GM23248 (cell line): ENCODE results near the gene SUPT20H. TPM values are rescaled to one million over a fixed set of nuclear protein-coding genes. Genes with fewer than 3 reads are reported as not detected.

ENCODE experiments used
- DNase-seq: peaks from one replicate; pipeline ENCODE4 v3.0.0-alpha.2; 2015
- H2AFZ ChIP-seq: fragments of 200-600 bp; sonication (generic); 2 replicates; pipeline ENCODE4 v1.6.1; 2016; ENCODE audit warnings: antibody characterized with exemption
- H3F3A ChIP-seq: fragments of 200-600 bp; sonication (generic); 2 replicates; pipeline ENCODE4 v1.6.1; 2016; ENCODE audit warnings: mild to moderate bottlenecking, antibody characterized with exemption, mixed run types; ENCODE audit not compliant: insufficient read depth
- H3K27ac ChIP-seq: fragments of 200-600 bp; sonication (generic); 2 replicates; pipeline ENCODE4 v1.5.1; 2016; ENCODE audit warnings: mild to moderate bottlenecking
- H3K27me3 ChIP-seq: fragments of 200-600 bp; sonication (generic); replicated peaks from 2 replicates; pipeline ENCODE4 v1.6.1; 2016; ENCODE audit warnings: mild to moderate bottlenecking; ENCODE audit not compliant: insufficient read depth
- H3K36me3 ChIP-seq: fragments of 200-600 bp; sonication (generic); 2 replicates; pipeline ENCODE4 v1.6.1; 2016; ENCODE audit warnings: low read depth, mild to moderate bottlenecking
- H3K4me1 ChIP-seq: fragments of 200-600 bp; sonication (generic); 2 replicates; pipeline ENCODE4 v1.6.1; 2016; ENCODE audit warnings: mild to moderate bottlenecking; ENCODE audit not compliant: insufficient read depth
- H3K4me2 ChIP-seq: fragments of 200-600 bp; sonication (generic); one replicate; pipeline ENCODE4 v1.6.1; 2016; ENCODE audit warnings: mild to moderate bottlenecking; ENCODE audit not compliant: unreplicated experiment
- H3K4me3 ChIP-seq: fragments of 200-600 bp; sonication (generic); 2 replicates; pipeline ENCODE4 v1.5.1; 2016; ENCODE audit warnings: mild to moderate bottlenecking
- H3K79me2 ChIP-seq: fragments of 200-600 bp; sonication (generic); 2 replicates; pipeline ENCODE4 v1.6.1; 2016; ENCODE audit warnings: mild to moderate bottlenecking; ENCODE audit not compliant: insufficient read depth
- H3K9ac ChIP-seq: fragments of 200-600 bp; sonication (generic); 2 replicates; pipeline ENCODE4 v1.6.1; 2016; ENCODE audit warnings: mild to moderate bottlenecking
- H3K9me2 ChIP-seq: fragments of 200-600 bp; sonication (generic); 2 replicates; pipeline ENCODE4 v1.6.1; 2016; ENCODE audit warnings: mixed run types, mild to moderate bottlenecking, moderate library complexity; ENCODE audit not compliant: insufficient read depth
- H3K9me3 ChIP-seq: fragments of 200-600 bp; sonication (generic); one replicate; pipeline ENCODE4 v1.6.1; 2017; ENCODE audit warnings: low read depth
- H4K20me1 ChIP-seq: fragments of 200-600 bp; sonication (generic); 2 replicates; pipeline ENCODE4 v1.6.0; 2016; ENCODE audit not compliant: insufficient read depth
- EZH2 ChIP-seq: fragments of 200-600 bp; sonication (generic); IDR thresholded peaks from 2 replicates; pipeline ENCODE4 v1.6.1; 2018; ENCODE audit warnings: antibody characterized with exemption, mild to moderate bottlenecking; ENCODE audit not compliant: insufficient read depth, poor library complexity, severe bottlenecking
- EZH2phosphoT487 ChIP-seq: fragments of 200-600 bp; sonication (generic); IDR thresholded peaks from 2 replicates; pipeline ENCODE4 v1.6.1; 2018; ENCODE audit warnings: antibody characterized with exemption, moderate library complexity, mild to moderate bottlenecking, low read depth; ENCODE audit not compliant: insufficient read depth
- WGBS, 2 experiments: methylation state at CpG; one replicate each; pipeline ENCODE4 v1.1.6; 2015 to 2017; ENCODE audit warnings: low lambda C conversion rate in 2 of 2, low coverage in 1 of 2; ENCODE audit errors: missing lambda C conversion rate in 2 of 2; 5-methylcytosine and 5-hydroxymethylcytosine counted together
- in situ Hi-C: fragments of 300-500 bp; cut with MboI; formaldehyde crosslinking; loops from 2 replicates; pipeline ENCODE4 v1.15.0; 2020
- polyA plus RNA-seq: library from polyadenylated mRNA; unstranded; fragments of >200 nt; fragmentation: Nextera tagmentation; extraction: Ambion mirVana; gene quantifications from 2 replicates; pipeline ENCODE4 v1.2.1, GENCODE V29; 2016
- total RNA-seq: library from RNA; depleted of rRNA; stranded (reverse); fragments of >200 nt; shearing (Covaris generic); gene quantifications from 2 replicates; pipeline ENCODE4 v1.2.3, GENCODE V29; 2014; rRNA removed

SUPT20H gene
- total and polyA plus RNA-seq, 2 experiments from 2014 or later, result 28.6 to 45.1 TPM

- Histone ChIP-seq H3K36me3 (peaks cover 44% of the 10 kb centered on the region), H3K4me2 (peak overlapping the region; percentile 45), H3K4me3 (no peak overlapping the region), H3K9ac (peak overlapping the region; percentile 70), H3K79me2 (no peaks in the 10 kb centered on the region), H3K9me3 (no peaks in the 10 kb centered on the region), H3K4me1 (peaks cover 14% of the 10 kb centered on the region), H3K27ac (peak overlapping the region; percentile 88), H3K9me2 (no peaks in the 10 kb centered on the region), H2AFZ (peak overlapping the region; percentile 64), H3K27me3 (no peaks in the 10 kb centered on the region), H3F3A (peaks cover 18% of the 10 kb centered on the region), H4K20me1 (no peaks in the 10 kb centered on the region)
- TF ChIP-seq EZH2phosphoT487 (no peak), EZH2 (no peak)
- peak; percentile 93 for DNase-seq
- in situ Hi-C loops, result no loop called here
- 0% methylated on average over 2 of the region's 2 CpGs for WGBS, 2 experiments
Observed at GRCh38 chr13:36965767-36966166, 93.7 kb downstream of the SUPT20H start.

GRCh38 chr13:36959456-36960116 lies 99.9 kb downstream of the SUPT20H start:
- in situ Hi-C loops, result no loop called here
- H3K9me3 ChIP-seq, result no peaks in the 10 kb centered on the region
- H4K20me1 ChIP-seq, result no peaks in the 10 kb centered on the region
- DNase-seq, result no peak
- peaks cover 42% of the 10 kb centered on the region for H3K36me3 ChIP-seq
- TF ChIP-seq EZH2 (no peak), EZH2phosphoT487 (no peak)
- H3K4me2 ChIP-seq, result no peak overlapping the region
- H3K9me2 ChIP-seq, result no peaks in the 10 kb centered on the region
- no peak overlapping the region for H2AFZ ChIP-seq
- H3K27ac ChIP-seq, result no peak overlapping the region
- H3K79me2 ChIP-seq, result no peaks in the 10 kb centered on the region
- no peak overlapping the region for H3K4me3 ChIP-seq
- no peaks in the 10 kb centered on the region for H3F3A ChIP-seq
- H3K4me1 ChIP-seq, result no peaks in the 10 kb centered on the region
- no peaks in the 10 kb centered on the region for H3K27me3 ChIP-seq
- WGBS, 2 experiments, result 84 to 89% methylated on average over 2 of the region's 2 CpGs
- no peak overlapping the region for H3K9ac ChIP-seq

Other genes starting within 250 kb of the SUPT20H start
- 0.89 and 1.8 TPM in 2 replicates for gene RFXAP, start 240.5 kb downstream of the SUPT20H start, total RNA-seq
- gene RFXAP, start 240.5 kb downstream of the SUPT20H start, polyA plus RNA-seq, result 2.2 and 2.4 TPM in 2 replicates
- gene SMAD9, start 139.4 kb downstream of the SUPT20H start, total RNA-seq, result 9.4 and 10.8 TPM in 2 replicates
- 9.1 and 10.6 TPM in 2 replicates for gene SMAD9, start 139.4 kb downstream of the SUPT20H start, polyA plus RNA-seq
- 29.6 and 30.2 TPM in 2 replicates for gene ALG5, start 60.3 kb downstream of the SUPT20H start, total RNA-seq
- gene ALG5, start 60.3 kb downstream of the SUPT20H start, polyA plus RNA-seq, result 76.2 and 77.7 TPM in 2 replicates
- 21.4 and 36.3 TPM in 2 replicates for gene EXOSC8, start 58.9 kb downstream of the SUPT20H start, total RNA-seq
- gene EXOSC8, start 58.9 kb downstream of the SUPT20H start, polyA plus RNA-seq, result 85.1 and 87.9 TPM in 2 replicates
- not detected in 2 replicates for gene CSNK1A1L, start 46.0 kb upstream of the SUPT20H start, total RNA-seq
- gene CSNK1A1L, start 46.0 kb upstream of the SUPT20H start, polyA plus RNA-seq, result not detected in 2 replicates